ENCODE results near the gene ANXA11. TPM values are rescaled to one million over a fixed set of nuclear protein-coding genes. Genes with fewer than 3 reads are reported as not detected.
A peak's percentile ranks its signal among the peaks of the same experiment; 100 is the strongest.

Gene ANXA11
- total RNA-seq, 5 donors from 2014 or later (not counting 1 experiment from before 2014, with no cell fraction given), result 196 to 222 (median 208) TPM

DNA sequence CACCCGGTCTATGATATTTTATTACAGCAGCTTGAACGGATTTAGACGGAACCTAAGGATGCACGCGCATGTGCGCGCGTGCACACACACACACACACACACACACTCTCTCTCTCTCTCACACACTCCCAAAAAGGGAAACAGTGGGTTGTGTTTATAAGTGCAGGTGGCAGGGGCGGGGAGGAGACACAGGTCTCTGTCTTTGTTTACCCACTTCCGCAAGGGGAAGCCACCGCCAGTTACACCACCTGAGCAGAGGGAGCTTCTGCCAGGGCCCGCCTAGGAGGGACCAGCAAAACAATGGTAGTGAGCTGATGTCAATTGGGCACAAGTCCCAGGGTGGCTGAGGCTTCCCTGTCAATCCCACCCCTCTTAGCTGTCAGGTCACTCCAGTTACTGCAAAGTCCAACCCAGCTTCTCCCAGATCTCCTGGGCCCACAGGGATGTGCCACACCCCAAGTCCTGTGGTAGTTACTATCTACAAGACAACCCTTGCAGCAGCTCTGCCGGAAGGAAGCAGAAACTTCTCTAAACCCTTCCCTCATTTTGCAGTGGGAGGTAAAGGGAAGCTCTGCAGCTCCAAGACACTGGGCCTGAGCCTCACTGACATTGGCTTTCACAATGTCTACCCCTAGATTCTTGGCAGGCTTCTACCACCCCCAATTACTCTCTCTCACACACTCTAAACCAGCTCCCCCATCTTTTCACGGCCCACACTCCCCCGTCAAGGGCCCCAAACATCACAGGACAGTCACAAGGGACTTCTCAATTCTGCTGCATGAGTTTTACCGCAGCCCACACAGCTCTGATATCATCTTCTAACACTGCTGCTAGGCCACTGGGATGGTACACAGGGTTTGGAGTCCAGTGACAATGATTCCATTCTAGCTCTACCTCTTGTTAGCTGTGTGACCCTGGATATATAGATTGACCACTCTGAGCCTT is 17.6 kb downstream of the ANXA11 start:
- ATAC-seq (replicated peaks in 1 of 4) (peak; percentile 94 to 96 (median 96)), DNase-seq (peak; percentile 73 to 96 (median 87))
- POLR2A ChIA-PET, result interaction anchor here (0.6 to 1.6 kb wide), 8 partner anchors 14 to 720 kb away, joined by 3 to 13 read pairs (median 4); partner anchors contain the start of gene TMEM254 (in 1 of the 2)
- Histone ChIP-seq H3K9me3 (no peaks in the 10 kb centered on the region), H3K4me3 (ENCODE audit: control insufficient read depth in 1 of 2, extremely low read depth in 1 of 2, low read length in 1 of 2) (peak overlapping the region; percentile 19 to 33), H3K27ac (ENCODE audit: low read length) (peak overlapping the region; percentile 86), H3K4me1 (ENCODE audit: control insufficient read depth in 1 of 2, extremely low read depth in 1 of 2, insufficient read depth in 2 of 2, low read length in 2 of 2) (peaks cover 42 to 85% of the 10 kb centered on the region in 2 experiments), H3K27me3 (replicated peaks in 1 of 2; ENCODE audit: control insufficient read depth in 2 of 2, extremely low read depth in 1 of 2, insufficient read depth in 2 of 2, low read length in 1 of 2) (no peaks in the 10 kb centered on the region), H3K36me3 (ENCODE audit: control insufficient read depth in 2 of 2, extremely low read depth in 1 of 2, insufficient read depth in 1 of 2, low read length in 1 of 2) (peaks cover 0 to 6% of the 10 kb centered on the region in 2 donors)
- CTCF ChIA-PET, result interaction anchor here (0.5 to 2.3 kb wide), 19 partner anchors 9 to 1574 kb away, joined by 3 to 44 read pairs (median 4); partner anchors contain the start of gene ANXA11 (in 1 of the 2)
- peak overlapping the region; percentile 94 to 95 for H3K27ac Mint-ChIP-seq
- H3K9me3 Mint-ChIP-seq, result no peaks in the 10 kb centered on the region
- no peaks in the 10 kb centered on the region for H3K27me3 Mint-ChIP-seq
- 8% methylated on average over 6 of the region's 16 CpGs for WGBS (ENCODE audit: insufficient coverage)
- peak overlapping the region; percentile 67 to 75 (median 68) for H3K4me3 Mint-ChIP-seq
- peaks cover 13% of the 10 kb centered on the region for H3K36me3 Mint-ChIP-seq
- H3K4me1 Mint-ChIP-seq, result peaks cover 87 to 92% (median 88%) of the 10 kb centered on the region in 3 donors

DNA sequence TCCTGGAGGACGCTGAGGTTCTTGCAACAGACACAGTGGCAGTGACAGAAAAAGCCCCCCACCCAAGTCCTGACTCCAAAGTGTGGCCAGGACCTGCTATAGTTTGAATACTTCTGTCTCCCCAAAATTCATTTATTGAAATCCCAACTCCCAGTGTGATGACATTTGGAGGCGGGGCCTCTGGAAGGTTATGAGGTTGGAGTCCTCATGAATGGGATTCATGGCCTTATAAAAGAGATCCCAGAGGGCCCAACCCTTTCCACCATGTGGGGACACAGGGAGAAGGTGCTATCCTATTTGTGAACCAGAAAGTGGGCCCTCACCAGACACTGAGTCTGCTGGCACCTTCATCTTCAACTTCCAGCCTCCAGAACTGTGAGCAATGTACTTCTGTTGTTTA is 18.3 kb downstream of the ANXA11 start:
- POLR2A ChIA-PET, result interaction anchor here (0.8 to 1.6 kb wide), 5 partner anchors 16 to 108 kb away, joined by 3 to 13 read pairs (median 5); partner anchors contain the start of gene TMEM254 (in 1 of the 2)

DNA sequence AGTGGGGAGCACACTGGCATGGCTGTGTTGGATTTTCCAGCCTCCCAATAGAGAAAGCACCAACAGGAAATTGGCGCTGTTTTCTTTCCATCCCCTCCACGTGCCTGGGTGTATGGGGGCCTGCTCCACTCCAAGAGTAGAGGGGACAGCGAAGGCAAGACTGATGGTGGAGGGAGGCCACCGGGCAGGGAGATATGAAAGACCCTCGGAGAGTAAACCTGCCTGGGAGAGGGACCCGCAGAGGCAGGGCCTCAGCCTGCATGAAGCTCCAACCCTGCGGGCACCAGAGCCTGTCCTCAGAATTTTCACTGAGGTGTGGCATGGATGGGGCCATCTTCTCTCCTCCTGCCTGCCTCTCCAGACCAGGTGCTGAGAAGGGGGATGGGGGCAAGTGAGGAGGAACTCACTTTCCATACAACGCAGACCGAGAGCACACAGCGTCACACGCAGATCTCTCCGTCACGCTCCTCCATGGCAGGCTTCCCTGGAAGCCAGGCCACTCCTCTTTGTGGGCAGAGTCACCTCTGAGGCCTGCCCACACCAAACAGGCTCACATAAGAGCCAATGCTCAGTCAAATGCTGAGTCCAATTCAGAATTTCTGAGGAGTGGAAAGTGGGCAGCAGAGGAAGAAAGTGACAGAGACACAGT is 18.8 kb downstream of the ANXA11 start:
- no peaks in the 10 kb centered on the region for H3K9me3 ChIP-seq
- no peaks in the 10 kb centered on the region for H3K27me3 ChIP-seq (replicated peaks in 1 of 2; ENCODE audit: control insufficient read depth in 2 of 2, extremely low read depth in 1 of 2, insufficient read depth in 2 of 2, low read length in 1 of 2)
- H3K27ac Mint-ChIP-seq, result peak overlapping the region; percentile 94 to 95
- ATAC-seq (replicated peaks in 1 of 4), result no peak
- H3K36me3 Mint-ChIP-seq, result peaks cover 15% of the 10 kb centered on the region
- H3K27ac ChIP-seq (ENCODE audit: low read length), result peak overlapping the region; percentile 86
- H3K4me1 ChIP-seq (ENCODE audit: control insufficient read depth in 1 of 2, extremely low read depth in 1 of 2, insufficient read depth in 2 of 2, low read length in 2 of 2), result peaks cover 42 to 79% of the 10 kb centered on the region in 2 experiments
- no peaks in the 10 kb centered on the region for H3K27me3 Mint-ChIP-seq
- peak in 5 of 35 experiments; percentile 17 to 35 (median 33) for DNase-seq
- ChIA-PET POLR2A (interaction anchor here in 1 of 2 donors (0.9 kb wide), 1 partner anchor 21 kb away, joined by 3 read pairs; no protein-coding TSS in a partner anchor), CTCF (interaction anchor here (1.1 to 2.1 kb wide), 4 partner anchors 10 to 107 kb away, joined by 5 to 44 read pairs (median 7); no protein-coding TSS in a partner anchor)
- H3K9me3 Mint-ChIP-seq, result no peaks in the 10 kb centered on the region
- WGBS (ENCODE audit: insufficient coverage), result 23% methylated on average over 6 of the region's 13 CpGs
- peak overlapping the region in 1 of 2 donors; percentile 30 for H3K4me3 ChIP-seq (ENCODE audit: control insufficient read depth in 1 of 2, extremely low read depth in 1 of 2, low read length in 1 of 2)
- peak overlapping the region in 1 of 3 donors; percentile 75 for H3K4me3 Mint-ChIP-seq
- H3K36me3 ChIP-seq (ENCODE audit: control insufficient read depth in 2 of 2, extremely low read depth in 1 of 2, insufficient read depth in 1 of 2, low read length in 1 of 2), result peaks cover 0 to 6% of the 10 kb centered on the region in 2 donors
- H3K4me1 Mint-ChIP-seq, result peaks cover 85 to 90% (median 88%) of the 10 kb centered on the region in 3 donors

More for the DNA sequence above, 18.3 kb downstream of the ANXA11 start:
- ATAC-seq (replicated peaks in 1 of 4) (no peak), DNase-seq (no peak)
- H3K4me3 Mint-ChIP-seq, result peak overlapping the region; percentile 67 to 75 (median 68)
- peaks cover 86 to 90% (median 89%) of the 10 kb centered on the region in 3 donors for H3K4me1 Mint-ChIP-seq
- H3K36me3 Mint-ChIP-seq, result peaks cover 12% of the 10 kb centered on the region
- Histone ChIP-seq H3K27ac (ENCODE audit: low read length) (peak overlapping the region; percentile 86), H3K36me3 (ENCODE audit: control insufficient read depth in 2 of 2, extremely low read depth in 1 of 2, insufficient read depth in 1 of 2, low read length in 1 of 2) (peaks cover 0 to 6% of the 10 kb centered on the region in 2 donors), H3K27me3 (replicated peaks in 1 of 2; ENCODE audit: control insufficient read depth in 2 of 2, extremely low read depth in 1 of 2, insufficient read depth in 2 of 2, low read length in 1 of 2) (no peaks in the 10 kb centered on the region), H3K4me1 (ENCODE audit: control insufficient read depth in 1 of 2, extremely low read depth in 1 of 2, insufficient read depth in 2 of 2, low read length in 2 of 2) (peaks cover 42 to 84% of the 10 kb centered on the region in 2 experiments), H3K9me3 (no peaks in the 10 kb centered on the region), H3K4me3 (ENCODE audit: control insufficient read depth in 1 of 2, extremely low read depth in 1 of 2, low read length in 1 of 2) (peak overlapping the region in 1 of 2 donors; percentile 30)
- CTCF ChIA-PET, result interaction anchor here (0.7 to 2.3 kb wide), 7 partner anchors 10 to 108 kb away, joined by 3 to 44 read pairs (median 6); no protein-coding TSS in a partner anchor
- WGBS (ENCODE audit: insufficient coverage), result 86% methylated on average over 1 of the region's 2 CpGs
- H3K27ac Mint-ChIP-seq, result peak overlapping the region; percentile 94 to 95
- H3K9me3 Mint-ChIP-seq, result no peaks in the 10 kb centered on the region
- no peaks in the 10 kb centered on the region for H3K27me3 Mint-ChIP-seq

DNA sequence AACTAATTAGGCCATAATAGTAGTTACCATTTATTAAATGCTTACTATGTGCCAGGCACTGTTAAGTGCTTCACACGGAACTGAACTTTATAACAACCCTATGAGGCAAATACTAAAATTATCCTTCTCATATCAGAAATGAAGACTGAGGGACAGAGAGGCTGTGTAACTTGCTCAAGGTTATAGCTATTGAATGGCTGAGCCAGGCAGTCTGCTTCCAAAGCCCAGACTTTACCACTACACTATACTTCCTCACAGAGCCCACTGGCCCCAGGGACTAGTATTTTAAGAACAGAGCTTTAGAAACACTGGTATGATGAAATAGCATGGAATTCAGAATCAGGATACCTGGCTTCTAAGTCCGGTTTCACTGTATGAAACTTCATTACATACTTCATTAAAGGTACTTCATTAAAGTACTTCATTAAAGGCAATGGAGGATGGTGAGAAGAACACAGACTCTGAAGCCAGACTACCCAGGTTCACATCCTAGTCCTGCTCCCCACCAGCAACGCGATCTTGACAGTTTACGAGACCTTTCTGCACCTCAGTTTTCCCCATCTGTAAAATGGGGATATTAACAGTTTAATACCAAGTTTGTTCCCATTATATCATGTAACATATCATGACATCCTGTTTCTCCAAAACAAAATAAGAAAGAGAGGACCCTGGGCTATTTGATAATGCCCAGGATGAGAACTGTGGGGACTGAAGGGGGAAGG is 19.6 kb downstream of the ANXA11 start:
- CTCF ChIA-PET, result interaction anchor here (0.5 to 2.0 kb wide), 5 partner anchors 18 to 403 kb away, joined by 3 to 7 read pairs (median 5); no protein-coding TSS in a partner anchor
- Mint-ChIP-seq H3K4me3 (peak overlapping the region in 1 of 3 donors; percentile 75), H3K9me3 (no peaks in the 10 kb centered on the region), H3K27me3 (no peaks in the 10 kb centered on the region), H3K27ac (peak overlapping the region; percentile 94 to 95), H3K36me3 (peaks cover 17% of the 10 kb centered on the region), H3K4me1 (peaks cover 89 to 93% (median 91%) of the 10 kb centered on the region in 3 donors)
- Histone ChIP-seq H3K27me3 (replicated peaks in 1 of 2; ENCODE audit: control insufficient read depth in 2 of 2, extremely low read depth in 1 of 2, insufficient read depth in 2 of 2, low read length in 1 of 2) (no peaks in the 10 kb centered on the region), H3K4me3 (ENCODE audit: control insufficient read depth in 1 of 2, extremely low read depth in 1 of 2, low read length in 1 of 2) (no peak overlapping the region), H3K27ac (ENCODE audit: low read length) (peak overlapping the region; percentile 86), H3K36me3 (ENCODE audit: control insufficient read depth in 2 of 2, extremely low read depth in 1 of 2, insufficient read depth in 1 of 2, low read length in 1 of 2) (peaks cover 0 to 6% of the 10 kb centered on the region in 2 donors), H3K9me3 (no peaks in the 10 kb centered on the region), H3K4me1 (ENCODE audit: control insufficient read depth in 1 of 2, extremely low read depth in 1 of 2, insufficient read depth in 2 of 2, low read length in 2 of 2) (peaks cover 42 to 77% of the 10 kb centered on the region in 2 experiments)
- no CpG with 5 or more reads among the region's 5 CpGs for WGBS (ENCODE audit: insufficient coverage)
- no peak for ATAC-seq (replicated peaks in 1 of 4)
- DNase-seq, result no peak
- POLR2A ChIA-PET, result no interaction called here

DNA sequence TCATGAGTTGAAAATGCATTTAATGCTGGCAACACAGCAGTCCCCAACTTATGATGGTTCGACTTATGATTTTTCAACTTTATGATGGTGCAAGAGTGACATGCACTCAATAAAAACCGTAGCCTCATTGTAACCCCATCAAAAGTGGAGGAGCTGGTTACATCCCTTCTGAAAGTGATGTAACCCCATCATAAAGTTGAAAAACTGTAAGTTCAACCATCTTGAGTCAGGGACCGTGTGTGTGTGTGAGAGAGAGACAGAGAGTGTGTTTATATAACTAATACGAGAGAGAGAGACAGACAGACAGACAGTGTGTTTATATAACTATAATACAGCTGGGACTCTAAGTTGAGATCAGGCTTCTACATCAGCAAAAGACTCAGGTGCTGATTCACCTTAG is 21.0 kb downstream of the ANXA11 start:
- Histone ChIP-seq H3K27ac (ENCODE audit: low read length) (no peak overlapping the region), H3K36me3 (ENCODE audit: control insufficient read depth in 2 of 2, extremely low read depth in 1 of 2, insufficient read depth in 1 of 2, low read length in 1 of 2) (peaks cover 4 to 17% of the 10 kb centered on the region in 2 donors), H3K4me3 (ENCODE audit: control insufficient read depth in 1 of 2, extremely low read depth in 1 of 2, low read length in 1 of 2) (no peak overlapping the region), H3K9me3 (no peaks in the 10 kb centered on the region), H3K27me3 (replicated peaks in 1 of 2; ENCODE audit: control insufficient read depth in 2 of 2, extremely low read depth in 1 of 2, insufficient read depth in 2 of 2, low read length in 1 of 2) (no peaks in the 10 kb centered on the region), H3K4me1 (ENCODE audit: control insufficient read depth in 1 of 2, extremely low read depth in 1 of 2, insufficient read depth in 2 of 2, low read length in 2 of 2) (peaks cover 33 to 76% of the 10 kb centered on the region in 2 experiments)
- peak overlapping the region in 1 of 3 donors; percentile 28 for H3K4me3 Mint-ChIP-seq
- H3K36me3 Mint-ChIP-seq, result peaks cover 19% of the 10 kb centered on the region
- WGBS (ENCODE audit: insufficient coverage), result 100% methylated on average over 1 of the region's 4 CpGs
- no peaks in the 10 kb centered on the region for H3K27me3 Mint-ChIP-seq
- H3K4me1 Mint-ChIP-seq, result peaks cover 94 to 98% (median 95%) of the 10 kb centered on the region in 3 donors
- CTCF ChIA-PET, result interaction anchor here in 1 of 2 donors (1.1 to 2.0 kb wide), 2 partner anchors 20 to 40 kb away, joined by 3 to 7 read pairs; no protein-coding TSS in a partner anchor
- ATAC-seq (replicated peaks in 1 of 4) (no peak), DNase-seq (no peak)
- no peaks in the 10 kb centered on the region for H3K9me3 Mint-ChIP-seq
- POLR2A ChIA-PET, result interaction anchor here in 1 of 2 donors (0.7 kb wide), 1 partner anchor 34 kb away, joined by 3 read pairs; no protein-coding TSS in a partner anchor
- H3K27ac Mint-ChIP-seq, result peak overlapping the region; percentile 18 to 78
